BLaER1 treated with 17β-estradiol and CSF1 and Interleukin-3, amounts not matched to agents 10 nM and 100 nM (cell line): ENCODE measurements around the gene LAMB4.

Source experiments
- H3K27ac ChIP-seq, 11 experiments: shearing (Covaris generic); formaldehyde crosslinking; 2 replicates each; pipeline ENCODE4 v1.8.1; 2022
- H3K27me3 ChIP-seq, 11 experiments: shearing (Covaris generic); formaldehyde crosslinking; 2 replicates each; pipeline ENCODE4 v1.8.1; 2022
- H3K36me3 ChIP-seq, 11 experiments: shearing (Covaris generic); formaldehyde crosslinking; 2 replicates each; pipeline ENCODE4 v1.8.1; 2022
- H3K4me1 ChIP-seq, 10 experiments: shearing (Covaris generic); formaldehyde crosslinking; 2 replicates each; pipeline ENCODE4 v1.8.1; 2022
- H3K4me2 ChIP-seq, 11 experiments: shearing (Covaris generic); formaldehyde crosslinking; 2 replicates each; pipeline ENCODE4 v1.8.1; 2022
- H3K4me3 ChIP-seq, 10 experiments: shearing (Covaris generic); formaldehyde crosslinking; 2 replicates each; pipeline ENCODE4 v1.8.1; 2022
- H3K9ac ChIP-seq, 11 experiments: shearing (Covaris generic); formaldehyde crosslinking; 2 replicates each; pipeline ENCODE4 v1.8.1; 2022
- H3K9me3 ChIP-seq, 11 experiments: shearing (Covaris generic); formaldehyde crosslinking; replicated peaks in 1 of 11; 2 replicates each; pipeline ENCODE4 v1.8.1; 2022
- H4K20me1 ChIP-seq, 11 experiments: shearing (Covaris generic); formaldehyde crosslinking; 2 replicates each; pipeline ENCODE4 v1.8.1; 2022
- Cebpa-rat ChIP-seq, 11 experiments: shearing (Covaris generic); IDR thresholded peaks; 2 replicates each; pipeline ENCODE4 v1.8.1; 2022

Gene LAMB4

DNA sequence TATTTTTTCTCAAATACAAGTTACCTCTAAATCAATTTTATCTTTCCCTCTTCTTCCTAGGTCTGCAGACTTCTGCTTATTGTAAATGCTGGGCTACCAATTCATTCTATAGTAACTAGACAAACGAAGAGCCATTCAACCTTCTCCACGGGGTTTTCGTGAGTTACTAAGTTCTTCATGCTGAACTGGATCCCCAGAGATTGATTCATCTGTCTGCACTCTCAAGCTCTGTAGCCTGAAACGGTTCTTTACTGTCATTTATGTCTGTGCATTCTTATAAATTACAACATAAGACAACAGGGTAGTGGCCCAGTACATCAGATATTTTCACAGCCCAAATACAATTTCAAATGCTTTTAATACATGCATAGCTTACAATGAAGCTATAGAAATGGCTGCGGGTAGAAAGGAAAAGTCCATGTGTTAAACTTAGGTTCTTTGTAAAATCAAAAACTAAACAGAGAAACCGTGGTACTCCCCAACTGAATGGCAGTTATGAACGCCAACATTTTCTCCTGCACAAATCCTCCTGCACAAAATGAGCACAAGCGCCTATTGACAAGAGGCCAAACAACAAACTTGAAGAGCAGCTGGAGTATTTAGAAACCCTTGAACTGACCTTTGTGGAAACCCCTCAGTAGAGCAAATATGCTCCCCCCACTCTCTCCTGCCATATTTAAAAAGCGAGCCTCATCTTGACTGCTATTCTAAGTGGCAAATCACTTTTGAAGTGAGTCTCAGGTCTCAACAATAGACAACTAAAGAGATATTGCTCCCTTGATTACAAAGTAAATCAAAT is 147.9 kb downstream of the LAMB4 start:
- TF ChIP-seq Cebpa-rat (IDR thresholded peaks at IDR 0.05) = no peak
- H3K4me2 ChIP-seq = no peak overlapping the region
- no peaks in the 10 kb centered on the region for H4K20me1 ChIP-seq
- H3K27me3 ChIP-seq = no peaks in the 10 kb centered on the region
- no peaks in the 10 kb centered on the region for H3K9me3 ChIP-seq
- H3K36me3 ChIP-seq = no peaks in the 10 kb centered on the region
- no peaks in the 10 kb centered on the region for H3K4me1 ChIP-seq
- H3K9ac ChIP-seq = no peak overlapping the region
- H3K4me3 ChIP-seq = no peak overlapping the region
- H3K27ac ChIP-seq = no peak overlapping the region

DNA sequence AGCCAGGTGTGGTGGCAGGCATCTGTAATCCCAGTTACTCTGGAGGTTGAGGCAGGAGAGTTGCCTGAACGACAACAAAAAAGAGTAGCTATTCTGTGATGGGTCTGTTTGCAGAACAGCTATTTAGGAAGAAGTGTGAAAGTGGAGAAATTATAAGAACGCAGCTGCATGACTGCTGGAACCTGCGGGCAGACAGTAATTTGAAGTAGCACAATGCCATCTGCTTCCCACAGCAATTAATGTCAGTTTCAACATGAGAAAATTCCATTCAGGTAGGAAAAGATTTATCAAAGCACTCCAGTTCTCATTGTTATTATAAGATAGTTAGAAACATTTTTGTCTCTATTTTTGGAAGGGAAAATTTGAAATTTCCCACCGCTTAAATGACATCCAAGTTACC is 148.7 kb downstream of the LAMB4 start:
- no peak overlapping the region for H3K4me3 ChIP-seq
- TF ChIP-seq Cebpa-rat (IDR thresholded peaks at IDR 0.05) = no peak
- no peak overlapping the region for H3K9ac ChIP-seq
- H3K4me2 ChIP-seq = no peak overlapping the region
- H3K27me3 ChIP-seq = no peaks in the 10 kb centered on the region
- no peaks in the 10 kb centered on the region for H4K20me1 ChIP-seq
- no peaks in the 10 kb centered on the region for H3K4me1 ChIP-seq
- peaks cover 0 to 3% (median 0%) of the 10 kb centered on the region in 11 experiments; a peak in 1 of 22 replicates for H3K9me3 ChIP-seq
- H3K36me3 ChIP-seq = no peaks in the 10 kb centered on the region
- H3K27ac ChIP-seq = no peak overlapping the region

DNA sequence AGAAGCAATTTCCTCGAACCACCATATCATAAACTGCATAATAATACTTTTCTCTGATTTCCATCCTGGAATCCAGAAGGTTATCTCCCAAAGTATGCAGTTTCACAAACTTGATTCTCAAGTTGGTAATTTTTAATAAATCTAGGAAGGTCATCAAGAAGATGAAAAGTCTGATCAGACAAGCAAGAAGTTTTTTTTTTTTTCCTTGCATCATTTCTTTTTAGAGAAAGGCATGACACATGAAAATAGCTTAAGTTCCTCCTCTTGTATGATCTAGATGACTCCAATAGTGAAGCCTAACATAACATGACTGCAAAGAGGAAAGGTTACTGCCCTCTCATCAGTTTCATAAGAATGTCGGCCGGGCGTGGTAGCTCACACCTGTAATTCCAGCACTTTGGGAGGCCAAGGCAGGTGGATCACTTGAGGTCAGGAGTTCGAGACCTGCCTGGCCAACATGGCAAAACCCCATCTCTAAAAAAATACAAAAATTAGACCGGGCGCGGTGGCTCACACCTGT is 149.4 kb downstream of the LAMB4 start:
- Histone ChIP-seq H3K9me3 (peaks cover 0 to 7% (median 0%) of the 10 kb centered on the region in 11 experiments; a peak in 1 of 22 replicates), H3K4me1 (no peaks in the 10 kb centered on the region), H3K27ac (no peak overlapping the region), H3K36me3 (no peaks in the 10 kb centered on the region), H3K9ac (no peak overlapping the region), H3K4me3 (no peak overlapping the region), H3K4me2 (no peak overlapping the region), H4K20me1 (no peaks in the 10 kb centered on the region), H3K27me3 (no peaks in the 10 kb centered on the region)
- no peak for TF ChIP-seq Cebpa-rat (IDR thresholded peaks at IDR 0.05)

DNA sequence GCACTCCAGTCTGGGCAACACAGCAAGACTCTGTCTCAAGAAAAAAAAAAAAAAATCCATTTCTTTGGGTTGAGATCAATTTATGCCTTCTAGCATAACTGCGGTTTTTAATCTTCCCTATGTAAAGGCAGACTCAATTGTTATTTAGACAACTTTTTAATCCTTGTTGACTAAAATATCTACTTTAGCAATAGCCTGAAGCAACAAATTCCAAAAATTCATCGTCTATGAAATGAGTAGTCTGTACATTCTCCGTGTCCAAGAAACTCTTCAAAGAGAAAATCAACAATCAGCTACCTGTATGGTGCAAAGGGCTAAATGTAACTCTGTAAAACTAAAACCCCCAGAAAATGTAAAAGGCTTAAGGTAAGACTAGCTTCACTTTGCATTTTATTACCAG is 150.0 kb downstream of the LAMB4 start:
- Histone ChIP-seq H3K27me3 (no peaks in the 10 kb centered on the region), H4K20me1 (no peaks in the 10 kb centered on the region), H3K9ac (no peak overlapping the region), H3K4me1 (no peaks in the 10 kb centered on the region), H3K9me3 (peaks cover 0 to 7% (median 0%) of the 10 kb centered on the region in 11 experiments; a peak in 1 of 22 replicates), H3K27ac (no peak overlapping the region), H3K4me2 (no peak overlapping the region), H3K4me3 (no peak overlapping the region), H3K36me3 (no peaks in the 10 kb centered on the region)
- no peak for TF ChIP-seq Cebpa-rat (IDR thresholded peaks at IDR 0.05)

DNA sequence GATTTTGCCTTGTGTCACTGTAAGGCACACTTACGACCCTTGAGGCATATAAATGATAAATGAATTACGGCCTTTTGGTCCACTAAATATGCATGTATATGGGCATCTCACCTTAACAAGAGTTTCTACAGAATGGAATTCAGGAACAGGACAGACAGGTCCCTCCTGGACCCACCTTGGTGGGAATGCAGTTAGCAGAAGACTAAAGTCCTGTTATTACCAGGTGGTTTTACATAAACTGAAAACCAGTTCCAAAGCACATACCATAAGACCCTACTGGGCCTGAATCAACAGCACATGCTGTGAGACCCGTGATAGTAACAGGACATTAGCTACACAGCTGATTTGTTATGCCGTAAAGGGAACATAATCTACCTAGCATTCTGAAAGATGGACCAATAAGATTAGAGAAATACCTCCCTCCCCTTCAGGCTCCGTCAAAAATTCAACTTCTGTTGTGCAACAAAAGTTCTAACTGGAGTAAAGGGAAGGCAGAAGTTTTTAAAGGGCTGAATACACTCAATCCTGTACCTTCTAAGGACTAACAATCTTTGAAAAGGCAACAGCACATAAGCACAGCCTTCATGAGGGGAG is 151.2 kb downstream of the LAMB4 start:
- H3K4me2 ChIP-seq = no peak overlapping the region
- peaks cover 0 to 7% (median 0%) of the 10 kb centered on the region in 11 experiments; a peak in 1 of 22 replicates for H3K9me3 ChIP-seq
- H3K27me3 ChIP-seq = no peaks in the 10 kb centered on the region
- no peaks in the 10 kb centered on the region for H3K4me1 ChIP-seq
- no peaks in the 10 kb centered on the region for H3K36me3 ChIP-seq
- no peaks in the 10 kb centered on the region for H4K20me1 ChIP-seq
- no peak overlapping the region for H3K9ac ChIP-seq
- H3K4me3 ChIP-seq = no peak overlapping the region
- H3K27ac ChIP-seq = no peak overlapping the region
- no peak for TF ChIP-seq Cebpa-rat (IDR thresholded peaks at IDR 0.05)

DNA sequence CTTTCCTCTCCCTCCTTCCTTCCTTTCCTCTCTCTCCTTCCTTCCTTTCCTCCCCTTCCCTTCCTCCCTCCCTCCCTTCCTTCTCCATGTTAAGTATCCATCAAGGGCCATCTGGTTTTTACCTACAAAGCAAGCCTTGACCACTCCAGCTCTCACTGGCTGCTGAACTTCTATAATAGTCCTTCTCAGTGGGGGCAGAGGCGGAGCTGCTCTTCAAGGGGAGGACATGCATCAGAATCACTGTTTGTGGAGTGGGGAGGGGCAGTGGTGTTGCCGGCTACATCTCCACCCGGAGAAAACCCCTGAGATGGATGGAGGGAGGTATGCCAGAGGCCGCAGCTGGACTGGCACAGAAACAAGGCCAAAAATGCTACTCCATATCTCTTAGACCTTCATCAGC is 153.1 kb downstream of the LAMB4 start:
- H3K9ac ChIP-seq = no peak overlapping the region
- H3K9me3 ChIP-seq = peaks cover 0 to 7% (median 0%) of the 10 kb centered on the region in 11 experiments; a peak in 1 of 22 replicates
- H3K27ac ChIP-seq = no peak overlapping the region
- no peak overlapping the region for H3K4me3 ChIP-seq
- no peak for TF ChIP-seq Cebpa-rat (IDR thresholded peaks at IDR 0.05)
- H3K4me1 ChIP-seq = peaks cover 0 to 4% (median 0%) of the 10 kb centered on the region in 10 experiments; a peak in 7 of 20 replicates
- no peaks in the 10 kb centered on the region for H3K36me3 ChIP-seq
- no peak overlapping the region for H3K4me2 ChIP-seq
- H4K20me1 ChIP-seq = no peaks in the 10 kb centered on the region
- H3K27me3 ChIP-seq = no peaks in the 10 kb centered on the region

DNA sequence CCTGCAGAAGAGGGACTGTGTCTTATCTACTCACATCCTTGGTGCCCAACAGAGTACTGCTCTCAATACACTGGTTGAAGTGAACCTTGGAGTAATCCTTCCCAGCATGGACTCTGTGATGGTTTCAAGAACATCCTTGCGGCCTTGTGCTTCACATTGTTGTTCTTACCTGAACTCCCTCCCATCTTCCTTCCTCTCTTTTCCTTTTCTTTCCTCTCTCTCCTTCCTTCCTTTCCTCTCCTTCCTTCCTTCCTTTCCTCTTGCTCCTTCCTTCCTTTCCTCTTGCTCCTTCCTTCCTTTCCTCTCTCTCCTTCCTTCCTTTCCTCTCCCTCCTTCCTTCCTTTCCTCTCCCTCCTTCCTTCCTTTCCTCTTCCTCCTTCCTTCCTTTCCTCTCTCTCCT is 153.5 kb downstream of the LAMB4 start:
- H3K36me3 ChIP-seq = no peaks in the 10 kb centered on the region
- H3K9ac ChIP-seq = no peak overlapping the region
- H3K27ac ChIP-seq = no peak overlapping the region
- H3K4me3 ChIP-seq = no peak overlapping the region
- H3K4me2 ChIP-seq = no peak overlapping the region
- no peaks in the 10 kb centered on the region for H4K20me1 ChIP-seq
- no peak for TF ChIP-seq Cebpa-rat (IDR thresholded peaks at IDR 0.05)
- H3K27me3 ChIP-seq = no peaks in the 10 kb centered on the region
- H3K9me3 ChIP-seq = peaks cover 0 to 7% (median 0%) of the 10 kb centered on the region in 11 experiments; a peak in 1 of 22 replicates
- H3K4me1 ChIP-seq = peaks cover 0 to 8% (median 2%) of the 10 kb centered on the region in 10 experiments; a peak in 9 of 20 replicates

DNA sequence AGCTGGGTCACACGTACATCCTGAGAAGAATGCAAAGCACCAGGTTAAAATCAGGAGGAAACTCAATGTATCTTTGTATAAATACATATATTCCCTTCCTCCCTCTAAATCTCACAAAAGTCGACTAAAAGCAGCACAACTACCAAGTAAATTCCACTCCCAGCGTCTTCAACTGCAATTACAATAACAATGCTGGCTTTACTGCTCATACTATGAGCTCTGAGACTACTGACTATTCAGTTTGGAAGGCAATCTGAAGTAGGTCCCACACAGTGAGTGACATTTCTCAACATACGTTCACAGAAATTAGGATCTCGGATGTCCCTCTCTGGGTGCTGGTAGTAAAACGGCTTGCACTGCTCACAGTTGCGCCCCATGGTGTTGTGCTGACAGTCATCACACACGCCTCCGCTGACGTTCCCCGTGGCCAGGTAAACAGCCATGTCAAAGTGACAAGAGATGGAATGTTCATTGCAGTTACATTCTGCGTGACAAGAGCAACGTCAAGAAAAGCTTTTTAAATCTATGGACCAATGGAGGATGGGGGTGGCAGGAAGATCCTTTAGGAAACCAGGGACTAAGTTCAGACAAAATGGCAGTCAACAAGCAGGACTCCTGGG is 154.7 kb downstream of the LAMB4 start:
- Histone ChIP-seq H3K27ac (no peak overlapping the region), H3K4me3 (no peak overlapping the region), H3K4me1 (peaks cover 0 to 19% (median 4%) of the 10 kb centered on the region in 10 experiments; a peak in 9 of 20 replicates), H3K9me3 (peaks cover 0 to 7% (median 0%) of the 10 kb centered on the region in 11 experiments; a peak in 1 of 22 replicates), H4K20me1 (no peaks in the 10 kb centered on the region), H3K36me3 (no peaks in the 10 kb centered on the region), H3K27me3 (no peaks in the 10 kb centered on the region), H3K4me2 (no peak overlapping the region), H3K9ac (no peak overlapping the region)
- TF ChIP-seq Cebpa-rat (IDR thresholded peaks at IDR 0.05) = no peak

DNA sequence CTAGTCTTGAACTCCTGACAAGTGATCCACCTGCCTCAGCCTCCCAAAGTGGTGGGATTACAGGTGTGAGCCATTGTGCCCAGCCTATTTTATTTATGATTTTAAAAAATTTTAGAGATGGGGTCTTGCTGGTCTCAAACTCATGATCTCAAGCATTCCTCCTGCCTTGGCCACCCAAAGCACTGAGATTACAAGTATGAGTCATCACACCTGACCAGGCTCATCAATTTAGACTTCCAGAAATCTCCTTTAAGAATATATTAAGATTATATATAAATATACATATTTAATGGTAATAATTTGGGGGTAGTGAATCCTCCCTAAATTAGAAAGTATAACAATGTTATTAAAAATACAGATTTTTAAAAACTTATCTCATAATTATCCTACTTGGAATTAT is 156.3 kb downstream of the LAMB4 start:
- no peak for TF ChIP-seq Cebpa-rat (IDR thresholded peaks at IDR 0.05)
- Histone ChIP-seq H3K9me3 (peaks cover 0 to 7% (median 0%) of the 10 kb centered on the region in 11 experiments; a peak in 1 of 22 replicates), H4K20me1 (no peaks in the 10 kb centered on the region), H3K36me3 (no peaks in the 10 kb centered on the region), H3K4me1 (peaks cover 0 to 19% (median 4%) of the 10 kb centered on the region in 10 experiments; a peak in 9 of 20 replicates), H3K9ac (no peak overlapping the region), H3K4me3 (no peak overlapping the region), H3K4me2 (no peak overlapping the region), H3K27ac (no peak overlapping the region), H3K27me3 (no peaks in the 10 kb centered on the region)
